NT2/D1 (cell line): Measurements from ENCODE around the gene HOXA6.

Source experiments
- SUZ12 ChIP-seq: IDR thresholded peaks from 2 replicates; pipeline ENCODE4 v1.6.1; 2011; ENCODE audit not compliant: insufficient read length, insufficient read depth; ENCODE audit errors: extremely low read depth
- YY1 ChIP-seq: IDR thresholded peaks from 2 replicates; pipeline ENCODE4 v1.6.1; 2011; ENCODE audit not compliant: insufficient read length, insufficient read depth
- ZNF274 ChIP-seq: IDR thresholded peaks from 2 replicates; pipeline ENCODE4 v1.6.1; 2011; ENCODE audit warnings: mild to moderate bottlenecking, low read depth, low read length

GRCh38 chr7:27170426-27171324, 23.1 kb upstream of the HOXA6 start:
- TF ChIP-seq YY1: no peak
- no peak for TF ChIP-seq ZNF274
- no peak for TF ChIP-seq SUZ12
